OCI-M2 (cell line): Measurements from ENCODE around the gene SAA1.

Source experiments
- DNase-seq: peaks from one replicate; lab custom pipeline; 2025; ENCODE audit not compliant: unreplicated experiment; lab: John Stamatoyannopoulos, UW

Gene SAA1

DNA sequence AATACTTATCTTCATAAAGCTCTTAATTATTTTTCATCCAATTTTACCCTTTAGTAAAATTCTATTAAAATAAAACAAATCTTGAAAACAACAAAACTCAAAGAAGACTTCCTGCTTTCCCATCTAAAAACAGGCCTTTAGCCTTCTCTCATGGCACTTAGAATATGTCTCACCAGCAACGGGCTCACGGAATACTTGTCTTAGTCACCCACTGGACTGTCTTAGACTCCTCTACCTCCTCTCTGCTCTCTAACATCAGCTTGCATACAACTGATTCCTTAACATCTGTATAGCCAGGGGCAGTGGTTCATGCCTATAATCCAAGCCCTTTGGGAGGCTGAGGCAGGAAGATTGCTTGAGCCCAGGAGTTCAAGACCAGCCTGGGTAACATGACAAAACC is 42.2 kb downstream of the SAA1 start:
- DNase-seq = no peak

DNA sequence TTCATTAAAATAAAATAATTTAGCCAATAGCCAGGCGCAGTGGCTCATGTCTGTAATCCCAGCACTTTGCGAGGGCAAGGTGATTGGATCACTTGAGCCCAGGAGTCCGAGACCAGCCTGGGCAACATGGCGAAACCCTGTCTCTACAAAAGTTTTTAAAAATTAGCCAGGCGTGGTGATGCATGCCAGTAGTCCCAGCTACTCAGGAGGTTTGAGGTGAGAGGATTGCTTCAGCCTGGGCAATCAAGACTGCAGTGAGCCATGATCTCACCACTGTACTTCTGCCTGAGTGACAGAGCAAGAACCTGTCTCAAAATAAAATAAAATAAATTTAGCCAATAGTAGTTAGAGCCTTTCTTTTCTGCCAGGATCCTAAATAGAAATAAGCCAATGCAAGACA is 43.6 kb downstream of the SAA1 start:
- DNase-seq = no peak

DNA sequence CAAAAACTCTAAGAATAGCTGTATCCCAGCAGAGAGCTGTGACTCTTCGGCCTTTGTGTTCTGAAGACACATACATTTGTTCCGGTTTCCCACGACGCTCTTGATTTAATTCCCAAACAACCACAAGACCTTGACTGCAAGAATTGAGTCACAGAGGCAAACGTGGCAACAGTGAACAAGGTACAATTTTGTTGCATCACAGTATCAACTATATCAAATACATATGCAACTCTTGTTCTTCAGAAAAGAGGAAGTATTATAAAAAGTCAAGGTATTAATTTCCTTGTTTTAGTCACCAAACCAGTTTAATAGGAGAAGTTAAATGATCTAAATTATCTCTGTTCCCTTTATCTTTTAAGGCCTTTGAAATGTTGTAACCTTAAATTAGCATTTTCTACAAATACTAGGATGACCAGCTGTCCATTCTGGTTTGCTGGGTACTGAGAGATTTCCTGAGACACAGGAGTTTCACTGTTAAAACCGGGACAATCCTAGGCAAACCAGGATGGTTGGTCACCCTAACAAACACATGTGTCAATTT is 44.8 kb downstream of the SAA1 start:
- DNase-seq = no peak

DNA sequence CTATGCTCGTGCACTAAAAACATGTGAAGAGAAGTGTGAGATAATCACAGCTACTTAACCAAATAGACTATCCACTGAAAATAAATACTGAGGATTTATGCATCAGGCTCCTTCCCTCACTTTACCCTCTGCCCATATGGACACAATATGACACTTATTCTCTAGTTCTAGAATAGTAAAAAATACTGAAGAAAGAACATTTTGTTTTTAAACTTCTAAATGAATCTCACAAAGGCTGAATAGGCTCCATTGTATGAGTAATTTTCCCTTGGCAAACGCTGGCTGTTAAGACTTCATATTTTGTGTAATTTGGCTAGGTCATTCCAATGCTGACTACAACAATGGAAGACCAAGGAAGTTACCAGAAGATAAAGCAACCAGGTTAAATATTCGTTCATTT is 45.9 kb downstream of the SAA1 start:
- DNase-seq = no peak

DNA sequence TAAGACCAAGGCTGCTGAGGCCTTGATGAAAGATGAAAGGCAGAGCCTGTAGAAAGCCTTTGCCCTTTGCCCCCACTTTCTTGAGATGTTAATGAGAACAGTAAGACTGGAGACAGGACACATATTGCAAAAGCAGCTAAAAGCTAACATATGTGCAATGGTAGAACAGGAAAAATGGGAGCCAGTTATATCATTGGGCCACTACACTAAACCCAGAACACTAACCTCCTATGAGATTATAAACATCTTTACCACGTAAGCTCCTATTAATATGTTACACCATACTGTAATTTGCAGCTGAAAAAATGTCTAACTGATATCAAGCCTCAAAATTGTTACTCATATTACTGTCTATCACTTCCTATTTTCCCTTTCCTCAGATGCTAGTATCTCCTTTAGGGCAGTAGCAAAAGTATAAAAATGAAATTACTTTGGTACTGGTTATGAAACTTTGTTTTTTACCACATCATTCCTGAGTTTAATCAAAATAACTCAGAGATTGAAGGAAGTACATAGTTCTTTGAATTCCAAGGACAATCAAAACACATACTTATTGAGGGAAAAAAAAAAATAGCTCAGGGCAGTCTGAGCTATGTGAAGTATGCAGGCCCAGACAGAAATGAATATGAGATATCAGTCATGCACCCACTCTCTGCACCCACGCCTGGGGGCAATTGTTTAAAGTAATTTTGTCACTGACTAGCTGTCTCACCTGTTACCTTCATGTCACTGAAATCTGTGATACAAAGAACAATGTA is 46.8 kb downstream of the SAA1 start:
- no peak for DNase-seq

DNA sequence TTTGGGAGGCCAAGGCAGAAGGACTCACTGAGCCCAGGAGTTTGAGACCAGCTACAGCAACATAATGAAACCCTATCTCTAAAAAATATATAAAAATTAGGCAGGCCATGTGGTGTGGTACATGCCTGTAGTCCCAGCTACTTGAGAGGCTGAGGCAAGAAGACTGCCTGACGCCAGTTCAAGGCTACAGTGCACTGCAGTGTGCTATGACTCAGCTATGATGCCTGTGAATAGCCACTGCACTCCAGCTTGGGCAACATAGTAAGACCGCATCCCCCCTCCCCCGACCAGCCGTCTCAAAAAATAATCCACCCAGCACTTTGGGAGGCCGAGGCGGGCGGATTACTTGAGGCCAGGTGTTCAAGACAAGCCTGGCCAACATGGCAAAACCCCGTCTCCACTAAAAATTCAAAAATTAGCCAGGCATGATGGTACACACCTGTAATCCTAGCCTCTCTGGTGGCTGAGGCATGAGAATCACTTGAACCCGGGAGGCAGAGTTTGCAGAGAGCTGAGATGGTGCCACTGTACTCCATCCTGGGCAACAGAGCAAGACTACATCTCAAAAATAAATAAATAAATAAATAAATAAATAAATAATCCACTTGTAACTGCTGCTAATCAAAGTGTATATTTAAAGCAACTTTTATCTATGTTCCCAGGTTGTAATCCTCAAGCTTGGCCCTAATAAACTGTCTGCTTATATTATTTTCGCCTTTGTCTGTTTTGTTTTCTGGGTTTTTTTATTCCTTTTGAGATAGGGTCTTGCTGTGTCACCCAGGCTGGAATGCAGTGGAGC is 48.1 kb downstream of the SAA1 start:
- DNase-seq = no peak

DNA sequence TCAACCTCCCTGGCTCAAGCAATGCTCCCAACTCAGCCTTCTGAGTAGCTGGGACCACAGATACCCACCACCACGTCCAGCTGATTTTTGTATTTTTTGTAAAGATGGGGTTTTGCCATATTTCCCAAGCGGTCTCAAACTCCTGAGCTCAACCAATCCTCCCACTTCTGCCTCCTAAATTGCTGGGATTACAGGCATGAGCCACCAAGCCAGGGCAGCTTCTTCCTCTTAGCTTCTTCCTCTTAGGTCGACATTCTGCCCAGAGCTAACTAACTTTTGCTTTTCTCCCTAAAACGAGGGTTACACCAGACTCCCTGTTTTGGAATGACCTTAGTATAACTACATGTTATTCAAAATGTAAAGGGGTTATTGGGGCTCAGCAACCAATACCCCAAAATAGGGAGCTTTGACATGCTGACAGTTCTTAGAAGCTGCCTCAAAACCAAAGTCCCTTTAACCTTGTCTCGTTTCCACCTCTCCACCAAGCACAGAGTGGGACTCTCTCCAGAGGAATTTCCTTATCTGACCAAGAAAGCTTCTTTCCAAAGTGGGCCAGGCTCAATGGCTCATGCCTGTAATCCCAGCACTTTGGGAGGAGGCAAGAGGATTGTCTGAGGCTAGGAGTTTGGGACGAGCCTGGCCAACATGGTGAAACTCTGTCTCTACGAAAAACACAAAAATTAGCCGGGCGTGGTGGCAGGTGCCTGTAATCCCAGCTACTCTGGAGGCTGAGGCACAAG is 48.9 kb downstream of the SAA1 start:
- DNase-seq = no peak

DNA sequence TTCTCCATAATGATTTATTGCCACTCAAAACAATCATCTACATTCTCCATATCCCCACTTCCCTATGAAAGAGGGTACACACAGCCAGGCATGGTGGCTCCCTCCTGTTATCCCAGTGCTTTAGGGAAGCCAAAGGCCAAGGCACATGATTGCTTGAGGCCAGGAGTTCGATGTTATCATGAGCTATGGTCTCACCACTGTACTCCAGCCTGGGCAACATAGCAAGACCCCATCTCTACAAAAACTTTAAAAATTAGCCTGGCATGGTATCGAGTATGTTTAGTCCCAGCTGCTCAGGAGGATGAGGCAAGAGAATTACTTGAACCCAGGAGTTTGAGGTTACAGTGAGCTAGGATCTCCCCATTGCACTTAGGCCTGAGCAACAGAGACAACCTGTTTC is 49.8 kb downstream of the SAA1 start:
- no peak for DNase-seq

DNA sequence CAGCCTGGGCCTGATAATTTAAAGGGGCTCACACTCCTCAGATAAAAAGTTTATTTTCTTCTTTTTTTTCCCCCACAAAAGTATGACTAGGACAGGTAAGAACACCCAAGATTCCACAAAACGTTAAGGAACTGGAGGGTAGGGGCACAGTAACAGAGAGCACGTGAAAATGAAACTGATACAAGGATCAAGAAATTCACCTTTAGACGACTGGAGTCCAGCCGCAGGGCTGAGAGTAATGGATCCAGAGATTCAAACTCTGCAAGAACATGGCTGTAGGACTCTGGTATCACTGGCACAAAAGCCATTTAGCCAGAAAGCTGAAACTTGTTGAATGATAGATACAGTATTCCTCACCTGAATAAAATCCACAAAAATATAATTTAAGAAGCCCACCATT is 51.5 kb downstream of the SAA1 start:
- DNase-seq = no peak
